Cardiac fibroblast (primary cell): Measurements from ENCODE around the gene SMYD5.
"Not testable (repeated sequence)": the region's sequence is repeated elsewhere in the genome, so short reads cannot be mapped to it uniquely, and the experiment has no call there.

ENCODE experiments used
- DNase-seq, 2 donors: peaks; one replicate each; pipeline versions ENCODE4 v3.0.0 to v3.0.0-alpha.2; 2010; ENCODE audit warnings: low read depth in 2 of 2
- H3K4me3 ChIP-seq, 2 donors: replicated peaks in 1 of 2; 1 replicate in 1 of 2; 2 replicates in 1 of 2; pipeline ENCODE4 v1.5.1; 2011; ENCODE audit warnings: low read depth in 2 of 2, low read length in 2 of 2, mild to moderate bottlenecking in 2 of 2, moderate library complexity in 1 of 2
- CTCF ChIP-seq: IDR thresholded peaks from one replicate; pipeline ENCODE4 v1.5.1; 2011; ENCODE audit warnings: low read depth, mild to moderate bottlenecking, low read length, inconsistent platforms

Gene SMYD5

GRCh38 chr2:73259704-73260337 is 45.8 kb downstream of the SMYD5 start:
- no peak for DNase-seq
- no peak for TF ChIP-seq CTCF
- no peak overlapping the region for H3K4me3 ChIP-seq

DNA sequence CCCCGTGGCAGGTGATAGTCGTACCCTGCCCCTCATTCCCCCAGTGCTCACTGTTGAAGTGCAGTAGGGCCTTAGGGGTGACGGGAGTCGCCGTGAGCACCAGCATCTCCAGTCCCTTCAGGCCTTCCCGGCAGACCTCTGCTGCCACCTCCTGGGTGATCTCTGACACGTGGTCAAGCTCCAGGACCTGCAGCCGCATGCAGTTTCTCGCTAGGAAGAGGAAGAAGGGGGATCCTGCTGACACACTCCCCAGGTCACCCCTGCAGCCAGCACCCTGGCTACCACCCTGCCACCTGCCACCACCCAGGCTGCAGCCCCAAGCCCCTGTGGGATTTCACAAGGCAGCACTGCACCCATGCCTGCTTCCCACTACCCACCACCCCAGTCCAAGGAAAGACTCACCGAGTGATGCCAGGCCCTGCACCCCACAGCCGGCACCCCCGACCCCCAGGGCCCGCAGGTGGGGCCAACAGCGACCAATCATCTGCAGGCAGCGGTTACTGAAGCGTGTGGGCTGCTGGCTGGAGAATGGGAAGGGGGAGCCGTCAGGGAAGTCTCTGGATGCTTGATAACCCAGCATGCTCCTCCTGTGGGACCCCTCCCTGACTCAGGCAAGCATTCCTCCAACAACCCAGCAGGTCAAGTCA is 46.4 kb downstream of the SMYD5 start:
- DNase-seq: peak; percentile 70 to 73
- TF ChIP-seq CTCF: peak; percentile 72
- no peak overlapping the region for H3K4me3 ChIP-seq

DNA sequence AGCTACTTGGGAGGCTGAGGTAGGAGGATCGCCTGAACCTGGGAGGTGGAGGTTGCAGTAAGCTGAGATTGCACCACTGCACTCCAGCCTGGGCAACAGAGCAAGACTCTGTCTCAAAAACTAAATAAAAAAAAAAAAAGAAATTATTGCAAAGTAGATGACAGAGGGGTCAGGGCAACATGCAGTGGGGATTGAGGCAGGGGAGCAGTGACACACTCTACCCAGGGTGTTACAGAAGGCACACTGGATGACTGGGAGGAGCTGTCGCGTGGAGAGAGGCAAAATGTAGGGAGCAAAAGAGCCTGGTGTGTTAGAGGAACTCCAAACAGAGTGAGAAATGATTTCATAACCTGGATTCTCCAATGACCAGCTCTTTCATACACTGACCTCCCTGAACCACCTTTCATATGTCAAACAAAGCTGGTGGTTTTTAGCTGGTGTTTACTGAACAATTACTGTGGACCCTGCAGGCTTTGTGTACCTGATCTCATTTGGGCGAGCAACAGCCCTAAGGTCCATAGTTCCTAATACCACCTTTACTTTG is 48.1 kb downstream of the SMYD5 start:
- no peak for DNase-seq
- H3K4me3 ChIP-seq: no peak overlapping the region
- TF ChIP-seq CTCF: no peak

DNA sequence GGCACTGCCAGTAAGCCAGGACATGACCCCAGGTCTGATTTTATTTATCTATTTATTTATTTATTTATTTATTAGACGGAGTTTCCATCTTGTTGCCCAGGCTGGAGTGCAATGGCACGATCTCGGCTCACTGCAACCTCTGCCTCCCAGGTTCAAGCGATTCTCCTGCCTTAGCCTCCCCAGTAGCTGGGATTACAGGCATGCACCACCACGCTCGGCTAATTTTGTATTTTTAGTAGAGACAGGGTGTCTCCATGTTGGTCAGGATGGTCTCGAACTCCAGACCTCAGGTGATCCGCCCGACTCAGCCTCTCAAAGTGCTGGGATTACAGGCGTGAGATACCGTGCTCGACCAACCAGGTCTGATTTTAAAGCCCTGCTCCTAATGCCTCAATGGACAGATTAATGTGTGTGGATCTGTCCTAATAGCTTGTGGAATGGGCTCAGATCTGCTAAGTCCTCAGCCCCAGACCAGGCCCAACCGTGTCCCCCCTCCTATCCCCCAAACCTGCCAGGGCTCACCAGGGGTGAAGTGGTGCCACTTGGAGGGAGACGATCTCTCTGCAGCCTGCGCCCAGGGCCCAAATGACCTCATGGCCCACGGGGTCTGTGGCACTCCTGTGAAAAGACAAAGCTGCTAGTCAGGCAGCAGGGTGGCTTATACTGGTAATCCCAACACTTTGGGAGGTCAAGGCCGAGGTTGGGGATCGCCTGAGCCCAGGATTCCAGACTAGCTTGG is 48.8 kb downstream of the SMYD5 start:
- not testable (repeated sequence) for H3K4me3 ChIP-seq, DNase-seq

DNA sequence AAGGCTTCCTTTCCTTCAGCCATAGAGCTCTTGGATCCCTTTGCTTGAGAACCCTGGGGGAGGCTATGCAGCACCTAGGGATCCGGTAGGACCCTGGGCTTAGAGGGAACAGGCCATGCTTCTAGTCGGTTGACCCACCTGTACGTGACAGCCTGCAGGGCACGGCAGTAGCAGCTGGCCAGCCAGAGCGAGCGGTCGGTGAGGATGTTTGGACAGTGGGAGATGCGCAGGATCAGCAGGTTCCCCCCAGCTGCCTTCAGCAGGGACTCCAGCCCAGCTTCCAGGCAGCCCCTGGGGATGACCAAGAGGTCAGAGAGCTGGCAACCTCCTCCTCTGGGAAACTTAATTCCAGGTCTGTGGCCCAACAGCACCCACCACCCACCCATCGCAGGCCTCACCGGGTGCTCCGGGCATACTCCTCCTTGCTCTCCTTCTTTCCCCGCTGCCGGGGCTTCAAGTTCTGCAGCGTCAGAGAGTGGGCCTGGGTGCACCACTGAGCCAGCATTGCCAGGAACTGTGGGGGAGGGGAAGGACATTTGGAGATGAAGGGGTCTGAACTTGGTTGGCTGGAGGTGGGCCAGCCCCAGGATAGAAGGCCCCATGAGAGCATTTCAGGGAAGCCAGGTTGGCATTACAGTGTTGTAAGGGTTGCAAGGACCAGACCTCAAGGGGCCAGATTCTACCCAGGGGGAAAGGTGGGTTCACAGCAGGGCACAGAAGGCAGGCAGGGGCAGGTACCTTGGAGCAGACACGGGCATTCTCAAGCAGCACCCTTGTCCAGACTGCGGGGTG is 49.7 kb downstream of the SMYD5 start:
- no peak overlapping the region for H3K4me3 ChIP-seq
- DNase-seq: no peak
- no peak for TF ChIP-seq CTCF

- no peak for DNase-seq
- H3K4me3 ChIP-seq: no peak overlapping the region
- no peak for TF ChIP-seq CTCF
Measured at GRCh38 chr2:73264332-73264606, 50.2 kb downstream of the SMYD5 start.

DNA sequence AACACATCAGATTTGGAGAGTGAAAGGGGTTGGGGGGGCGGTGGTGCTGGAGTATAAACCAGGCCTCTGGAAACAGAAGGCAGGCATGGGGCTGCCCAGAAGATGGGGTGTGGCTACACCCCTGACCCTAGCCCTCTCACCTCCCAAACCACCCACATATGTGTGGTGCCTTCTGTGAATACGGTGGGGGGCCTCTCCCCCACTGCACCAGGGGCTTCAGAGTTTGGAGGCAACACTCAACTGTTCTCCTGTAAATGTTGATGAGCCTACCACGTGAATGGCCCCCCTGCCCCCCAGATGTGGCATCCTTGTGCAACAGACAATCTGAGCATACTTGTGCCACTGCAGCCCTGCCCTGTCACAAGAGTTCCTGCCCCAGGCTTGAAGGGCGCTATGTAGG is 50.7 kb downstream of the SMYD5 start:
- H3K4me3 ChIP-seq: no peak overlapping the region
- TF ChIP-seq CTCF: no peak
- DNase-seq: no peak
